HepG2 (cell line): ENCODE measurements around the gene MRPS35. TPM values are rescaled to one million over a fixed set of nuclear protein-coding genes. Genes with fewer than 3 reads are reported as not detected.

Source experiments
- CTCF ChIP-seq: sonication (generic); formaldehyde crosslinking; IDR thresholded peaks from 2 replicates; pipeline ENCODE4 v1.5.0; 2020; ENCODE audit warnings: mild to moderate bottlenecking, missing genetic modification reagents, moderate library complexity
- ELF3 ChIP-seq: IDR thresholded peaks from 2 replicates; pipeline ENCODE4 v1.6.1; 2016; ENCODE audit warnings: missing genetic modification reagents, missing compliant biosample characterization
- GABPA ChIP-seq, 2 experiments: IDR thresholded peaks; 2 replicates each; pipeline ENCODE4 v1.6.1; 2011 to 2016; ENCODE audit warnings: low read depth in 2 of 2, low read length in 1 of 2, missing biosample characterization in 1 of 2, missing genetic modification characterization in 1 of 2
- HCFC1 ChIP-seq: fragments of 150-350 bp; IDR thresholded peaks from 2 replicates; pipeline ENCODE4 v1.6.1; 2014; ENCODE audit warnings: low read depth, low read length
- KLF12 ChIP-seq: sonication (generic); formaldehyde crosslinking; IDR thresholded peaks from 2 replicates; pipeline ENCODE4 v1.4.0; 2020; ENCODE audit warnings: missing genetic modification reagents, borderline replicate concordance
- MBD4 ChIP-seq: IDR thresholded peaks from 2 replicates; pipeline ENCODE4 v1.6.1; 2012; ENCODE audit warnings: low read length, inconsistent platforms, borderline replicate concordance
- MIER3 ChIP-seq: IDR thresholded peaks from 2 replicates; pipeline ENCODE4 v1.6.1; 2016; ENCODE audit warnings: missing compliant biosample characterization, borderline replicate concordance
- NRL ChIP-seq: sonication (generic); formaldehyde crosslinking; IDR thresholded peaks from 2 replicates; pipeline ENCODE4 v1.5.0; 2020; ENCODE audit warnings: missing genetic modification reagents, mild to moderate bottlenecking, moderate library complexity, borderline replicate concordance
- PPARG ChIP-seq: conservative IDR thresholded peaks from 2 replicates; pipeline ENCODE4 v1.6.1; 2016; ENCODE audit warnings: missing biosample characterization, missing genetic modification reagents
- ZBTB2 ChIP-seq: sonication (generic); formaldehyde crosslinking; IDR thresholded peaks from 2 replicates; pipeline ENCODE4 v1.8.0; 2022; ENCODE audit warnings: low read depth, missing genetic modification reagents
- ZNF101 ChIP-seq: sonication (generic); formaldehyde crosslinking; IDR thresholded peaks from 2 replicates; pipeline ENCODE4 v1.4.0; 2020; ENCODE audit warnings: mild to moderate bottlenecking, low read depth, missing genetic modification reagents, borderline replicate concordance
- ZNF362 ChIP-seq: sonication (generic); formaldehyde crosslinking; IDR thresholded peaks from 2 replicates; pipeline ENCODE4 v1.4.0; 2020; ENCODE audit warnings: missing genetic modification reagents, mild to moderate bottlenecking, borderline replicate concordance
- ZNF577 ChIP-seq: sonication (generic); formaldehyde crosslinking; IDR thresholded peaks from 2 replicates; pipeline ENCODE4 v1.4.0; 2020; ENCODE audit warnings: mild to moderate bottlenecking, low read depth, missing genetic modification reagents, borderline replicate concordance
- ZNF597 ChIP-seq: sonication (generic); formaldehyde crosslinking; IDR thresholded peaks from 2 replicates; pipeline ENCODE4 v1.5.0; 2020; ENCODE audit warnings: missing genetic modification reagents
- ZNF629 ChIP-seq: sonication (generic); formaldehyde crosslinking; conservative IDR thresholded peaks from 2 replicates; pipeline ENCODE4 v1.5.0; 2020; ENCODE audit warnings: missing genetic modification reagents
- ZNF644 ChIP-seq: IDR thresholded peaks from 2 replicates; pipeline ENCODE4 v1.6.1; 2016; ENCODE audit warnings: low read depth
- ZNF703 ChIP-seq: sonication (generic); formaldehyde crosslinking; IDR thresholded peaks from 2 replicates; pipeline ENCODE4 v1.5.1; 2020; ENCODE audit warnings: missing genetic modification reagents, mild to moderate bottlenecking, moderate library complexity, borderline replicate concordance
- ZNF709 ChIP-seq: sonication (generic); formaldehyde crosslinking; IDR thresholded peaks from 2 replicates; pipeline ENCODE4 v1.5.0; 2020; ENCODE audit warnings: mild to moderate bottlenecking, missing genetic modification reagents
- ZNF746 ChIP-seq: sonication (generic); formaldehyde crosslinking; IDR thresholded peaks from 2 replicates; pipeline ENCODE4 v1.8.0; 2022; ENCODE audit warnings: mild to moderate bottlenecking, missing genetic modification reagents
- polyA plus RNA-seq, 8 experiments: library from polyadenylated mRNA; depleted of rRNA in 3 of 8; stranded (reverse) in 7 of 8; unstranded in 1 of 8; fragments of >200 nt; fragmentation: Illumina TruSeq in 4 of 8; extraction: Trizol in 4 of 8; gene quantifications; 2 replicates each; pipeline versions ENCODE4 v1.2.1 to v1.2.3, GENCODE V29; 2011 to 2016; ENCODE audit warnings: low read depth in 4 of 8, missing spikeins in 1 of 8, mixed read lengths in 1 of 8; ENCODE audit not compliant: insufficient read depth in 1 of 8
- total RNA-seq, 5 experiments: library from RNA; depleted of rRNA; stranded (reverse); fragments of >200 nt; fragmentation: Illumina TruSeq; extraction: Trizol; gene quantifications; 2 replicates each; pipeline ENCODE4 v1.2.3, GENCODE V29; 2016; ENCODE audit warnings: low read depth in 1 of 5
- TF ChIP-seq, protein P1 (sequence below): sonication (generic); formaldehyde crosslinking; IDR thresholded peaks from 2 replicates; pipeline ENCODE4 v1.9.0; 2021; ENCODE audit warnings: missing genetic modification reagents, mild to moderate bottlenecking, borderline replicate concordance
- TF ChIP-seq, protein P2 (sequence below): IDR thresholded peaks from 2 replicates; pipeline ENCODE4 v1.6.1; 2018; ENCODE audit warnings: missing genetic modification reagents

Gene MRPS35
- total and polyA plus RNA-seq, 2 of the 13 experiments (the other 11 are each of a cell fraction or from before 2014, with no cell fraction given): 63.4 to 104 TPM

DNA sequence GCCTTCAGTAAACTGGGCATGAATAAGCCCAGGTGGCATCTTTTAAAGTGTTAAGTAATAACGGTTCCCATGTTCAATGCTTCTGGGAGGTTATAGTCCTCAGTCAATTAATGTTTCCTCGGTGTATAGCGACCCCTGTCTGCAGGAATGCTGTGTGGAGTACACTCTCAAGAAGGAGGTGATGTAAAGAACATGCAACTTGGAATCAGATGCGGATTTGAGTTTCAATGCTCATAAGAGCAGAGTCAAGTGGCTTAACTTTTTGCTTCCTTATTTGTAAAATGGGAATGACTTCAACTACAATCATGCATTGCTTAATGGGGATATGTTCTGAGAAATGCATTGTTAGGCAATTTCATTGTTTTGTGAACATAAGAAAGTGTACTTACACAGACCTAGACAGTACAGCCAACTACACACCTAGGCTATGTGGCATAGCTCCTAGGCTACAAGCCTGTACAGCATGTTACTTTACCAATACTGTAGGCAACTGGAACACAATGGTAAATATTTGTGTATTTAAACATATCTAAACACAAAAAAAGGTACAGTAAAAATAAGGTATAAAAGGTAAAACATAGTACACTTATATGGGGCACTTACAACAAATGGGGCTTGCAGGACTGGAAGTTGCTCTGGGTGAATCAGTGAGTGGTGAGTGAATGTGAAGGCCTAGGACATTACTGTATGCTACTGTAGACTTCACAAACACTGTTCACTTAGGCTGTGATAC lies 6.7 kb upstream of the MRPS35 start (continued):
- TF ChIP-seq, protein P1, sequence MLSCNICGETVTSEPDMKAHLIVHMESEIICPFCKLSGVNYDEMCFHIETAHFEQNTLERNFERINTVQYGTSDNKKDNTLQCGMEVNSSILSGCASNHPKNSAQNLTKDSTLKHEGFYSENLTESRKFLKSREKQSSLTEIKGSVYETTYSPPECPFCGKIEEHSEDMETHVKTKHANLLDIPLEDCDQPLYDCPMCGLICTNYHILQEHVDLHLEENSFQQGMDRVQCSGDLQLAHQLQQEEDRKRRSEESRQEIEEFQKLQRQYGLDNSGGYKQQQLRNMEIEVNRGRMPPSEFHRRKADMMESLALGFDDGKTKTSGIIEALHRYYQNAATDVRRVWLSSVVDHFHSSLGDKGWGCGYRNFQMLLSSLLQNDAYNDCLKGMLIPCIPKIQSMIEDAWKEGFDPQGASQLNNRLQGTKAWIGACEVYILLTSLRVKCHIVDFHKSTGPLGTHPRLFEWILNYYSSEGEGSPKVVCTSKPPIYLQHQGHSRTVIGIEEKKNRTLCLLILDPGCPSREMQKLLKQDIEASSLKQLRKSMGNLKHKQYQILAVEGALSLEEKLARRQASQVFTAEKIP: no peak
- TF ChIP-seq NRL (CRISPR knock-in tag) (no peak), HCFC1 (no peak), ZNF101 (no peak), KLF12 (CRISPR knock-in tag) (no peak), ZNF703 (CRISPR knock-in tag) (no peak), ZNF746 (no peak), PPARG (CRISPR knock-in tag) (no peak), MBD4 (no peak), ZNF362 (CRISPR knock-in tag) (no peak), ELF3 (CRISPR knock-in tag) (peak; percentile 59; the same call in 1 of the 2 replicates), ZNF644 (CRISPR knock-in tag) (0 out of 2 replicates have a peak, but pooled peaks have one; percentile 54), ZNF577 (CRISPR knock-in tag) (no peak), ZNF709 (CRISPR knock-in tag) (no peak), MIER3 (CRISPR knock-in tag) (peak; percentile 55; the same call in 1 of the 2 replicates), ZBTB2 (CRISPR knock-in tag) (no peak), CTCF (CRISPR knock-in tag) (peak; percentile 88), GABPA (IDR thresholded peaks at IDR 0.05; ENCODE audit: low read depth, low read length) (no peak), GABPA (CRISPR knock-in tag; IDR thresholded peaks at IDR 0.05; ENCODE audit: low read depth) (no peak), ZNF629 (CRISPR knock-in tag) (no peak), ZNF597 (CRISPR knock-in tag) (no peak)
- TF ChIP-seq, protein P2, sequence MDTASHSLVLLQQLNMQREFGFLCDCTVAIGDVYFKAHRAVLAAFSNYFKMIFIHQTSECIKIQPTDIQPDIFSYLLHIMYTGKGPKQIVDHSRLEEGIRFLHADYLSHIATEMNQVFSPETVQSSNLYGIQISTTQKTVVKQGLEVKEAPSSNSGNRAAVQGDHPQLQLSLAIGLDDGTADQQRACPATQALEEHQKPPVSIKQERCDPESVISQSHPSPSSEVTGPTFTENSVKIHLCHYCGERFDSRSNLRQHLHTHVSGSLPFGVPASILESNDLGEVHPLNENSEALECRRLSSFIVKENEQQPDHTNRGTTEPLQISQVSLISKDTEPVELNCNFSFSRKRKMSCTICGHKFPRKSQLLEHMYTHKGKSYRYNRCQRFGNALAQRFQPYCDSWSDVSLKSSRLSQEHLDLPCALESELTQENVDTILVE (CRISPR knock-in tag): peak; percentile 52; the same call in 1 of the 2 replicates
